ENCODE measurements around the gene MCEE.
"Not testable (repeated sequence)": the region's sequence is repeated elsewhere in the genome, so short reads cannot be mapped to it uniquely, and the experiment has no call there.

Gene MCEE

GRCh38 chr2:71117063-71117462 is 13.0 kb downstream of the MCEE start:
- DNase-seq (ENCODE audit: insufficient read length, low spot score) (no peak), FAIRE-seq (no peak)
- TF ChIP-seq POLR2A (IDR thresholded peaks at IDR 0.05; ENCODE audit: low read depth, low read length) = no peak

- TF ChIP-seq POLR2A (IDR thresholded peaks at IDR 0.05; ENCODE audit: low read depth, low read length) = no peak
- no peak for FAIRE-seq
- DNase-seq (ENCODE audit: insufficient read length, low spot score) = no peak
Observed at GRCh38 chr2:71113843-71114242, 16.2 kb downstream of the MCEE start.

GRCh38 chr2:71108091-71108490 is 21.9 kb downstream of the MCEE start:
- no peak for TF ChIP-seq POLR2A (IDR thresholded peaks at IDR 0.05; ENCODE audit: low read depth, low read length)
- no peak for DNase-seq (ENCODE audit: insufficient read length, low spot score)
- no peak for FAIRE-seq

- not testable (repeated sequence) for DNase-seq (ENCODE audit: insufficient read length, low spot score); FAIRE-seq
Observed at GRCh38 chr2:71106463-71106862, 23.6 kb downstream of the MCEE start.

- no peak for TF ChIP-seq POLR2A (IDR thresholded peaks at IDR 0.05; ENCODE audit: low read depth, low read length)
- no peak for DNase-seq (ENCODE audit: insufficient read length, low spot score)
- no peak for FAIRE-seq
Observed at GRCh38 chr2:71103809-71104208, 26.2 kb downstream of the MCEE start.

GRCh38 chr2:71102981-71103681 is 26.9 kb downstream of the MCEE start:
- no peak for FAIRE-seq
- TF ChIP-seq POLR2A (IDR thresholded peaks at IDR 0.05; ENCODE audit: low read depth, low read length) = no peak
- no peak for DNase-seq (ENCODE audit: insufficient read length, low spot score)

GRCh38 chr2:71101656-71102055 is 28.4 kb downstream of the MCEE start:
- DNase-seq (ENCODE audit: insufficient read length, low spot score) (no peak), FAIRE-seq (no peak)
- TF ChIP-seq POLR2A (IDR thresholded peaks at IDR 0.05; ENCODE audit: low read depth, low read length) = no peak

- no peak for TF ChIP-seq POLR2A (IDR thresholded peaks at IDR 0.05; ENCODE audit: low read depth, low read length)
- peak; percentile 71 for DNase-seq (ENCODE audit: insufficient read length, low spot score)
- peak; percentile 64 for FAIRE-seq
Observed at GRCh38 chr2:71100195-71100964, 29.6 kb downstream of the MCEE start.

- FAIRE-seq; DNase-seq (ENCODE audit: insufficient read length, low spot score): not testable (repeated sequence)
Observed at GRCh38 chr2:71092491-71093260, 37.4 kb downstream of the MCEE start.

- not testable (repeated sequence) for DNase-seq (ENCODE audit: insufficient read length, low spot score); FAIRE-seq
Observed at GRCh38 chr2:71091808-71092207, 38.2 kb downstream of the MCEE start.

GRCh38 chr2:71089475-71089874 is 40.6 kb downstream of the MCEE start:
- not testable (repeated sequence) for DNase-seq (ENCODE audit: insufficient read length, low spot score); FAIRE-seq

GRCh38 chr2:71085325-71086003 is 44.6 kb downstream of the MCEE start:
- FAIRE-seq; DNase-seq (ENCODE audit: insufficient read length, low spot score): not testable (repeated sequence)

GRCh38 chr2:71083752-71084312 is 46.2 kb downstream of the MCEE start:
- FAIRE-seq; DNase-seq (ENCODE audit: insufficient read length, low spot score): not testable (repeated sequence)

- DNase-seq (ENCODE audit: insufficient read length, low spot score); FAIRE-seq: not testable (repeated sequence)
Observed at GRCh38 chr2:71083297-71083696, 46.7 kb downstream of the MCEE start.

Measured in H54 (cell line).